Measurements from ENCODE around the gene TAL2.

The TAL2 gene

GRCh38 chr9:105706156-105706555 lies 43.9 kb downstream of the TAL2 start:
- no peak for DNase-seq (ENCODE audit: low read depth in 2 of 2)

DNA sequence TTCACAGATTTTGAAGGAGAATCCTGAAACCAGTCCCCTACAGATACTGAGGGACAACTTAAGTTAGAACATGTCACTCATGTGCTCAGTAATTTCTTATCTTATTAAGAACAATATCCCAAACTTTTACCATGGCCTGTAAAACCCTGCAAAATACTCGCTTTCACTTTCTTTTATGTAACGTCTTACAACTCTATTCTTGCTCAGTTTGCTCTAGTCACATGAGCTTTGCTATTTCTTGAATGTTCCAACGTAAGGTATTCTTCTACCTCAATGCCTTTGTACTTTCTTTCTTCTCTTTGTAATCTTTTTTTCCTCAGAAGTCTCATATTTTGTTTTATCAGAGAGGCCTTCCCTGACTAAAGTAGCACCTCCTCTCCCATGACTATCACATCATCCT lies 46.1 kb downstream of the TAL2 start:
- no peak for DNase-seq (ENCODE audit: low read depth in 2 of 2)

- no peak for DNase-seq (ENCODE audit: low read depth in 2 of 2)
Observed at GRCh38 chr9:105710638-105711037, 48.4 kb downstream of the TAL2 start.

DNA sequence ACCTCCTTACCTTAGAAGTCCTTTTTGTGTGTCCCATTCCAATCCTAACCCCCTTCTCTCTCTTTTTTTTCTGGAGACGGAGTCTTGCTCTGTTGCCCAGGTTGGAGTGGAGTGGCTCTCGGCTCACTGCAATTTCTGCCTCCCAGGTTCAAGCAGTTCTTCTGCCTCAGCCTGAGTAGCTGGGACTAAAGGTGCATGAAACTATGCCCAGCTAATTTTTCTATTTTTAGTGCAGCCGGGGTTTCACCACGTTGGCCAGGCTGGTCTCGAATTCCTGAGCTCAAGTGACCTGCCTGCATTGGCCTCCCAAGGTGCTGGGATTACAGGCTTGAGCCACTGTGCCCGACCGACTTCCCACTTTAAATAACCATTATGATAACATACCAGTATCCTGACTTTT lies 49.6 kb downstream of the TAL2 start:
- DNase-seq (ENCODE audit: low read depth in 2 of 2) = no peak

DNA sequence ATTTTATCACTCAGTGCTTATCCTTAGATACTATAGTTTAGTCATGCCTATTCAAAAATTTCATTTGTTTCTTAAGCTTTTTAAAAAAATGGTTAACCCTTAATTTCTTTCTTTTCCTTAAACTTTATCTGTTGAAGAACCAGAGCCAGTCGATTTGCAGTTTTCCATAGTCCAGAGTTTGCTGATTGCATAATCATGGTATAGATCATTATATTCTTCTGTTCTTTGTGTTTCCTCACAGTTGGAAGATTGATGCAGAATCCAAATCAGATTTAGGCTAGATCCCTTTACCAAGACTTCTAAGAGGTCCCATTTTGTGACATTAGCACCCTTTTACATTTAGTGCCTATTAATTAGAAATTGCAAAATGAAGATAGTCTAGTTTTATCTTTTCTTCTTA lies 50.0 kb downstream of the TAL2 start:
- no peak for DNase-seq (ENCODE audit: low read depth in 2 of 2)

Measured in stimulated activated CD8-positive, alpha-beta memory T cell treated with anti-CD3 and anti-CD28 coated beads, Interleukin-7, amount 100 ng/mL, for 1 hour (primary cell).